IMR-90 (cell line): ENCODE data around the gene ISLR2.

Experiments used
- BHLHE40 ChIP-seq: fragments of 150-350 bp; IDR thresholded peaks from 2 replicates; pipeline ENCODE4 v1.6.1; 2016; ENCODE audit warnings: mild to moderate bottlenecking, low read depth, low read length
- CEBPB ChIP-seq: IDR thresholded peaks from 2 replicates; pipeline ENCODE4 v1.6.1; 2012; ENCODE audit warnings: low read depth, low read length, improper control_type of control experiment
- ELK1 ChIP-seq: fragments of 150-350 bp; IDR thresholded peaks from 2 replicates; pipeline ENCODE4 v1.6.1; 2016; ENCODE audit warnings: low read depth, mild to moderate bottlenecking, low read length, moderate library complexity, borderline replicate concordance
- FOS ChIP-seq: fragments of 150-350 bp; IDR thresholded peaks from 2 replicates; pipeline ENCODE4 v1.6.1; 2016; ENCODE audit warnings: low read depth, low read length
- MAFK ChIP-seq: IDR thresholded peaks from 2 replicates; pipeline ENCODE4 v1.6.1; 2012; ENCODE audit warnings: low read depth, low read length, improper control_type of control experiment
- MXI1 ChIP-seq: IDR thresholded peaks from 2 replicates; pipeline ENCODE4 v1.6.1; 2012; ENCODE audit warnings: low read depth, mild to moderate bottlenecking, low read length, moderate library complexity, borderline replicate concordance
- NFE2L2 ChIP-seq: fragments of 150-350 bp; IDR thresholded peaks from 2 replicates; pipeline ENCODE4 v1.6.1; 2016; ENCODE audit warnings: low read depth, mild to moderate bottlenecking, low read length
- POLR2A ChIP-seq: IDR thresholded peaks from 2 replicates; pipeline ENCODE4 v1.6.1; 2012; ENCODE audit warnings: mild to moderate bottlenecking, low read depth, low read length
- RAD21 ChIP-seq: IDR thresholded peaks from 2 replicates; pipeline ENCODE4 v1.6.1; 2012; ENCODE audit warnings: low read length, improper control_type of control experiment
- RCOR1 ChIP-seq: IDR thresholded peaks from 2 replicates; pipeline ENCODE4 v1.6.1; 2012; ENCODE audit warnings: mild to moderate bottlenecking, low read length, improper control_type of control experiment; ENCODE audit not compliant: insufficient replicate concordance
- RFX5 ChIP-seq: IDR thresholded peaks from 2 replicates; pipeline ENCODE4 v1.8.0; 2012; ENCODE audit warnings: low read depth, mild to moderate bottlenecking, low read length, moderate library complexity
- SMC3 ChIP-seq: fragments of 150-350 bp; IDR thresholded peaks from 2 replicates; pipeline ENCODE4 v1.6.1; 2016; ENCODE audit warnings: low read depth, mild to moderate bottlenecking, antibody characterized with exemption, low read length, moderate library complexity
- USF2 ChIP-seq: fragments of 150-350 bp; IDR thresholded peaks from 2 replicates; pipeline ENCODE4 v1.6.1; 2017; ENCODE audit warnings: mild to moderate bottlenecking, antibody characterized with exemption, low read length, low read depth
- TF ChIP-seq, protein P1 (sequence below): conservative IDR thresholded peaks from 2 replicates; pipeline ENCODE4 v1.5.1; 2012; ENCODE audit warnings: mild to moderate bottlenecking, low read depth, low read length, improper control_type of control experiment

DNA sequence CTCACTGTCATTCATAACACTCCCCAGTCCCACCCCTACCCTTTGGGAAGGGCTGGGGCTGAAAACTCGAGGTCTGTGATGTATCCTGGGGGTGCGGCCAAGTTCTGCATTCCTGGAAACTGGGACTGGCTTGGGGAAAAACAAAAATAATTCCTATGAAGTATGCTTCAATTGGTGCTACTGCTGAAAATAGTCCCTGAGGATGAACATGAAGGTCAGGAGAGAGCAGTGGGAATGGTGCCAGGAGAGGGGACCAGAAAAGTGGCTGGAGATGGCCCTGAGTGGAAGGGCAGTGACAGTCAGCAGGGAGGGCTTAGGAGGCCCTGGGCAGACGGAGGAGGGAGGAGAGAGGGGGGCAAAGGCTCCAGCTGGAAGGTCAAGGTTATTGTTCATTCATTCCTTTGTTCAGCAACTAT, 38.3 kb downstream of the ISLR2 start:
- TF ChIP-seq, protein P1, sequence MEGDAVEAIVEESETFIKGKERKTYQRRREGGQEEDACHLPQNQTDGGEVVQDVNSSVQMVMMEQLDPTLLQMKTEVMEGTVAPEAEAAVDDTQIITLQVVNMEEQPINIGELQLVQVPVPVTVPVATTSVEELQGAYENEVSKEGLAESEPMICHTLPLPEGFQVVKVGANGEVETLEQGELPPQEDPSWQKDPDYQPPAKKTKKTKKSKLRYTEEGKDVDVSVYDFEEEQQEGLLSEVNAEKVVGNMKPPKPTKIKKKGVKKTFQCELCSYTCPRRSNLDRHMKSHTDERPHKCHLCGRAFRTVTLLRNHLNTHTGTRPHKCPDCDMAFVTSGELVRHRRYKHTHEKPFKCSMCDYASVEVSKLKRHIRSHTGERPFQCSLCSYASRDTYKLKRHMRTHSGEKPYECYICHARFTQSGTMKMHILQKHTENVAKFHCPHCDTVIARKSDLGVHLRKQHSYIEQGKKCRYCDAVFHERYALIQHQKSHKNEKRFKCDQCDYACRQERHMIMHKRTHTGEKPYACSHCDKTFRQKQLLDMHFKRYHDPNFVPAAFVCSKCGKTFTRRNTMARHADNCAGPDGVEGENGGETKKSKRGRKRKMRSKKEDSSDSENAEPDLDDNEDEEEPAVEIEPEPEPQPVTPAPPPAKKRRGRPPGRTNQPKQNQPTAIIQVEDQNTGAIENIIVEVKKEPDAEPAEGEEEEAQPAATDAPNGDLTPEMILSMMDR, result no peak
- no peak for TF ChIP-seq POLR2A
- no peak for TF ChIP-seq RAD21
- TF ChIP-seq BHLHE40, result no peak
- TF ChIP-seq SMC3, result no peak
- no peak for TF ChIP-seq USF2
- TF ChIP-seq RFX5, result no peak
- no peak for TF ChIP-seq RCOR1
- no peak for TF ChIP-seq CEBPB
- no peak for TF ChIP-seq ELK1
- TF ChIP-seq MAFK, result no peak
- no peak for TF ChIP-seq FOS
- TF ChIP-seq MXI1, result no peak
- TF ChIP-seq NFE2L2, result no peak
